ENCODE results near the gene PRKCB.

PRKCB gene

DNA sequence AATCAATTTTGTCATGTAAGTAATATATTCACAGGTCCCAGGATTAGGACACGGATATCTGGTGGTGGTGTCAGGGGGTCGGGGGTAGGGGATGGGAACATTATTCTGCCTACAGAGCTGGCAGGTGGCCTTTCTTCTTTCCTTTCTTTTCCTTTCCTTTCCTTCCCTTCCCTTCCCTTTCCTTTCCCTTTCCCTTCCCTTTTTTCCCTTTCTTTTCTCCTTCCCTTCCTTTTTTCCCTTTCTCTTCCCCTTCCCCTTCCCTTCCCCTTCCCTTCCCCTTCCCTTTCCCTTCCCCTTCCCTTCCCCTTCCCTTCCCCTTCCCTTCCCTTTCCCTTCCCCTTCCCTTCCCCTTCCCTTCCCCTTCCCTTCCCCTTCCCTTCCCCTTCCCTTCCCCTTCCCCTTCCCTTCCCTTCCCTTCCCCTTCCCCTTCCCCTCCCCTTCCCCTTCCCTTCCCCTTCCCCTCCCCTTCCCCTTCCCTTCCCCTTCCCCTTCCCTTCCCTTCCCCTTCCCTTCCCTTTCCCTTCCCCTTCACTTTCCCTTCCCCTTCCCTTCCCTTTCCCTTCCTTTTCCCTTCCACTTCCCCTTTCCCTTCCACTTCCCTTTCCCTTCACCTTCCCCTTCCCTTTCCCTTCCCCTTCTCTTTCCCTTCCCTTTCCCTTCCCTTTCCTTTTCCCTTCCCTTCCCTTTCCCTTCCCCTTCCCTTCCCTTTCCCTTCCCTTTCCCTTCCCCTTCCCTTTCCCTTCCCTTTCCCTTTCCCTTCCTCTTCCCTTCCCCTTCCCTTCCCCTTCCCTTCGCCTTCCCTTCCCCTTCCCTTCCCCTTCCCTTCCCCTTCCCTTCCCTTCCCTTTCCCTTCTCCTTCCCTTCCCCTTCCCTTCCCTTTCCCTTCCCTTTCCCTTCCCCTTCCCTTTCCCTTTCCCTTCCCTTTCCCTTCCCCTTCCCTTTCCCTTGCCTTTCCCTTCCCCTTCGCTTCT, 145.9 kb downstream of the PRKCB start:
- Histone ChIP-seq H3K27me3 (ENCODE audit: insufficient read depth, low read length) (no peaks in the 10 kb centered on the region), H3K9me3 (ENCODE audit: low read length) (no peaks in the 10 kb centered on the region), H3K4me1 (ENCODE audit: insufficient read depth, low read length) (no peaks in the 10 kb centered on the region), H3K36me3 (ENCODE audit: insufficient read depth, low read length) (no peaks in the 10 kb centered on the region), H2AFZ (ENCODE audit: low read depth, low read length) (no peak overlapping the region), H3K4me3 (ENCODE audit: low read length) (no peak overlapping the region)

- no peaks in the 10 kb centered on the region for H3K36me3 ChIP-seq (ENCODE audit: insufficient read depth, low read length)
- no peaks in the 10 kb centered on the region for H3K9me3 ChIP-seq (ENCODE audit: low read length)
Measured at GRCh38 chr16:23986455-23986854, 150.7 kb downstream of the PRKCB start.

DNA sequence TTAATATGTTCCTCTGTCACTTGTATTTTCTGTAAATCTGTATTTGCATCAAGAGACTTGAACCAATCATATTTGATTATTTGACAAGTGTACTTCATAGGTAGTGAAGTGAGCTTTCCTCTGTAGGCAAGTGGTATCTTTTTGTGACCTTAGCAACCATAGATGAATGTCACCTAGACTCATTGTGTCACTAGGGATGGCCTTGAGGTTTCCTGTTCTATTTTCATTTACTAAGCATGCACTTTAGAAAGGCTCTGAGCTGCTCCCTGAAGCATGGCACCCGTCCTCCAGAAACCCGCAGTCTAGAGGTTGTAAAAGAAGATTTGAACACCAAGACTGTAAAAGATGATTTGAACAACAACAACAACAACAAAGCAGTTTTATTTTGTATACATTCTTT, 151.7 kb downstream of the PRKCB start:
- Histone ChIP-seq H3K9me3 (ENCODE audit: low read length) (no peaks in the 10 kb centered on the region), H3K36me3 (ENCODE audit: insufficient read depth, low read length) (no peaks in the 10 kb centered on the region), H3K4me1 (ENCODE audit: insufficient read depth, low read length) (no peaks in the 10 kb centered on the region), H2AFZ (ENCODE audit: low read depth, low read length) (no peak overlapping the region), H3K4me3 (ENCODE audit: low read length) (no peak overlapping the region), H3K27me3 (ENCODE audit: insufficient read depth, low read length) (no peaks in the 10 kb centered on the region)

More at GRCh38 chr16:23986455-23986854, 150.7 kb downstream of the PRKCB start:
- H3K27me3 ChIP-seq (ENCODE audit: insufficient read depth, low read length): no peaks in the 10 kb centered on the region
- H3K4me3 ChIP-seq (ENCODE audit: low read length): no peak overlapping the region
- H2AFZ ChIP-seq (ENCODE audit: low read depth, low read length): no peak overlapping the region
- no peaks in the 10 kb centered on the region for H3K4me1 ChIP-seq (ENCODE audit: insufficient read depth, low read length)

DNA sequence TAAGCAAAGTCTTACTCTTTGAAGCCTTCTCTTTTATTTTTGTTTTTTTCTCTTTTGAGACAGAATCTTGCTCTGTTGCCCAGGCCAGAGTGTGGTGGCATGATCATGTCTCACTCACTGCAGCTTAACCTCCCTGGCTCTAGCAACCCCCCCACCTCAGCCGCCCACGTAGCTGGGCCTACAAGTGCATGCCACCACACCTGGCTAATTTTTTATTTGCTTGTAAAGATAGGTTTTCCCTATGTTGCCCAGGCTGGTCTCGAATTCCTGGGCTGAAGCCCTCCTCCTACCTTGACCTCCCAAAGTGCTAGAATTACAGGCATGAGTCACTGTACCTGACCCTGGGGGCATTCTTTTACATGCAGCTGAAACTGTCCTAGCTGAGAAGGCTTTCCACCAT, 154.7 kb downstream of the PRKCB start:
- Histone ChIP-seq H3K9me3 (ENCODE audit: low read length) (no peaks in the 10 kb centered on the region), H3K36me3 (ENCODE audit: insufficient read depth, low read length) (no peaks in the 10 kb centered on the region), H3K27me3 (ENCODE audit: insufficient read depth, low read length) (no peaks in the 10 kb centered on the region), H3K4me1 (ENCODE audit: insufficient read depth, low read length) (no peaks in the 10 kb centered on the region), H2AFZ (ENCODE audit: low read depth, low read length) (no peak overlapping the region), H3K4me3 (ENCODE audit: low read length) (no peak overlapping the region)

- Histone ChIP-seq H3K27me3 (ENCODE audit: insufficient read depth, low read length) (no peaks in the 10 kb centered on the region), H3K9me3 (ENCODE audit: low read length) (no peaks in the 10 kb centered on the region), H3K36me3 (ENCODE audit: insufficient read depth, low read length) (no peaks in the 10 kb centered on the region), H3K4me3 (ENCODE audit: low read length) (no peak overlapping the region), H2AFZ (ENCODE audit: low read depth, low read length) (no peak overlapping the region), H3K4me1 (ENCODE audit: insufficient read depth, low read length) (no peaks in the 10 kb centered on the region)
Measured at GRCh38 chr16:23991066-23991465, 155.3 kb downstream of the PRKCB start.

- Histone ChIP-seq H3K4me3 (ENCODE audit: low read length) (no peak overlapping the region), H3K36me3 (ENCODE audit: insufficient read depth, low read length) (no peaks in the 10 kb centered on the region), H3K4me1 (ENCODE audit: insufficient read depth, low read length) (no peaks in the 10 kb centered on the region), H2AFZ (ENCODE audit: low read depth, low read length) (no peak overlapping the region), H3K27me3 (ENCODE audit: insufficient read depth, low read length) (no peaks in the 10 kb centered on the region), H3K9me3 (ENCODE audit: low read length) (no peaks in the 10 kb centered on the region)
Measured at GRCh38 chr16:23994615-23995014, 158.8 kb downstream of the PRKCB start.

- H2AFZ ChIP-seq (ENCODE audit: low read depth, low read length): no peak overlapping the region
- no peaks in the 10 kb centered on the region for H3K27me3 ChIP-seq (ENCODE audit: insufficient read depth, low read length)
- H3K4me1 ChIP-seq (ENCODE audit: insufficient read depth, low read length): no peaks in the 10 kb centered on the region
- H3K9me3 ChIP-seq (ENCODE audit: low read length): no peaks in the 10 kb centered on the region
- no peaks in the 10 kb centered on the region for H3K36me3 ChIP-seq (ENCODE audit: insufficient read depth, low read length)
- H3K4me3 ChIP-seq (ENCODE audit: low read length): no peak overlapping the region
Measured at GRCh38 chr16:23996258-23996955, 160.6 kb downstream of the PRKCB start.

DNA sequence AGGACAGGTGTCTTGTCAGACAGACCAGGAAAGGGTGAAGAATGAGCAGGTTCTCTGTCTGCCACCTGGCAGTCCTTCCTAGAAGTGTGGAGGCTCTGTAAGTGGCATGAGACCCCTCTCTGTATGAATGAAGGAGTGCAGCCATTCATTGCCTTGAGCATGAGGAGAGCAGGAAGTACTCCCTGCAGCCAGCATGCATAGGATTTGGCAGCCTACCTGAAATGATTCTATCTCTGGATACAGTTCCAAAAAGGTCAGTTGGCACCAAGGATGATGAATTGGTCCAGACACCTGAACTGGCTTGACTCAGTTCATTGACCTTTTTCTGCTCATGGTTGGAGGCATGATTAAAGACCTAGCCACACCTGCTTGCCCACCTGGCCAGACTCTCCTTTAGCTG, 163.0 kb downstream of the PRKCB start:
- H3K4me1 ChIP-seq (ENCODE audit: insufficient read depth, low read length): no peaks in the 10 kb centered on the region
- H3K9me3 ChIP-seq (ENCODE audit: low read length): no peaks in the 10 kb centered on the region
- H3K4me3 ChIP-seq (ENCODE audit: low read length): no peak overlapping the region
- no peaks in the 10 kb centered on the region for H3K36me3 ChIP-seq (ENCODE audit: insufficient read depth, low read length)
- no peaks in the 10 kb centered on the region for H3K27me3 ChIP-seq (ENCODE audit: insufficient read depth, low read length)
- no peak overlapping the region for H2AFZ ChIP-seq (ENCODE audit: low read depth, low read length)

GRCh38 chr16:23999663-24000062, 163.9 kb downstream of the PRKCB start:
- Histone ChIP-seq H3K36me3 (ENCODE audit: insufficient read depth, low read length) (no peaks in the 10 kb centered on the region), H3K9me3 (ENCODE audit: low read length) (no peaks in the 10 kb centered on the region), H2AFZ (ENCODE audit: low read depth, low read length) (no peak overlapping the region), H3K4me3 (ENCODE audit: low read length) (no peak overlapping the region), H3K27me3 (ENCODE audit: insufficient read depth, low read length) (no peaks in the 10 kb centered on the region), H3K4me1 (ENCODE audit: insufficient read depth, low read length) (no peaks in the 10 kb centered on the region)

- Histone ChIP-seq H3K36me3 (ENCODE audit: insufficient read depth, low read length) (no peaks in the 10 kb centered on the region), H3K27me3 (ENCODE audit: insufficient read depth, low read length) (no peaks in the 10 kb centered on the region), H2AFZ (ENCODE audit: low read depth, low read length) (no peak overlapping the region), H3K9me3 (ENCODE audit: low read length) (no peaks in the 10 kb centered on the region), H3K4me3 (ENCODE audit: low read length) (no peak overlapping the region), H3K4me1 (ENCODE audit: insufficient read depth, low read length) (no peaks in the 10 kb centered on the region)
Measured at GRCh38 chr16:24001710-24002109, 165.9 kb downstream of the PRKCB start.

DNA sequence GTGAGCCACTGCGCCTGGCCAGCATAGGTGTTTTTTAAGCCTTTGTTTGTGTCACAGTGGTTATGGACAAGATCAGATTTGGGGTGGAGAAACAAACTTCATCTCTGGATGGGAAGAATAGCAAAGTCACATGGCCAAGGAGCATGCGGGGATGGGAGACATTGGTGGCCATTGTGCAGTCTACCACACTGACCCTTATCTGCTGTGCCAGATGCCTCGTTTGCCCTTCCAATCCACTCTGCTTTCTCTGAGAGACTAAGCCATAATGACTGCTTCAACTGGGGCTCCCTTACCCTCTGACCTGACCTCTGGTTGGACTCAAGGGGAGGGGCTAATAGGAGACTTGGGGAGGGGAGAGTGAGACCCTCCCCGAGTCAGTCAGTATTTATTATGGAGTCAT, 166.8 kb downstream of the PRKCB start:
- H3K4me3 ChIP-seq (ENCODE audit: low read length): no peak overlapping the region
- no peaks in the 10 kb centered on the region for H3K9me3 ChIP-seq (ENCODE audit: low read length)
- H3K27me3 ChIP-seq (ENCODE audit: insufficient read depth, low read length): no peaks in the 10 kb centered on the region
- H3K36me3 ChIP-seq (ENCODE audit: insufficient read depth, low read length): no peaks in the 10 kb centered on the region
- no peaks in the 10 kb centered on the region for H3K4me1 ChIP-seq (ENCODE audit: insufficient read depth, low read length)
- H2AFZ ChIP-seq (ENCODE audit: low read depth, low read length): no peak overlapping the region

DNA sequence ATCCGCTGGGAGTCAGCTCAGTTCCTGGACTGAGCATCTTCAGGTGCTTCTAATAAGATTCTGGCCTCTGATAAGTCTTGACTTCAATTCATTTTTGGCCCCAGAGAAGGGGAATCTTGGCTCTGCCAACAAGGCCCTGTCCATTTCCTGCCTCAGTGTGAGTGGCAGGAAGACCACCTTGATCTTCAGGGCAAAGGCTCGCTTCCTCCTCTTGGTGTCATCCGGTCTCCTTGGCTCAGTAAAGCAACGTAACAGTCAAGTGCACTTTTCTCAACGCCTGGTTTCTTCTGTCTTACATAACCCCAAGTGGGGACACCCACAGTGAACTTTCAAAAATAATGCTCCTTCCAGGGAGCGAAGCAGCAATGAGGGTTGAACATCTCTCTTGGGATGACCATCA, 169.8 kb downstream of the PRKCB start:
- no peaks in the 10 kb centered on the region for H3K4me1 ChIP-seq (ENCODE audit: insufficient read depth, low read length)
- H3K27me3 ChIP-seq (ENCODE audit: insufficient read depth, low read length): no peaks in the 10 kb centered on the region
- H2AFZ ChIP-seq (ENCODE audit: low read depth, low read length): no peak overlapping the region
- H3K4me3 ChIP-seq (ENCODE audit: low read length): no peak overlapping the region
- no peaks in the 10 kb centered on the region for H3K36me3 ChIP-seq (ENCODE audit: insufficient read depth, low read length)
- no peaks in the 10 kb centered on the region for H3K9me3 ChIP-seq (ENCODE audit: low read length)

GRCh38 chr16:24007391-24007790, 171.6 kb downstream of the PRKCB start:
- Histone ChIP-seq H2AFZ (ENCODE audit: low read depth, low read length) (no peak overlapping the region), H3K4me1 (ENCODE audit: insufficient read depth, low read length) (no peaks in the 10 kb centered on the region), H3K36me3 (ENCODE audit: insufficient read depth, low read length) (no peaks in the 10 kb centered on the region), H3K9me3 (ENCODE audit: low read length) (no peaks in the 10 kb centered on the region), H3K27me3 (ENCODE audit: insufficient read depth, low read length) (no peaks in the 10 kb centered on the region), H3K4me3 (ENCODE audit: low read length) (no peak overlapping the region)
